Activated CD4-positive, CD25-positive, alpha-beta regulatory T cell treated with anti-CD3 and anti-CD28 coated beads, Interleukin-2, amount 50 U/mL, for 24 hours (primary cell): ENCODE results near the gene MTHFSD.

Experiments used
- ATAC-seq, 2 donors: fragments of 150-1000 bp; cut with Tn5 transposase; one replicate each; pipeline ENCODE4 v1.10.0; 2021; ENCODE audit warnings: mild to moderate bottlenecking in 1 of 2, moderate library complexity in 1 of 2

MTHFSD gene

DNA sequence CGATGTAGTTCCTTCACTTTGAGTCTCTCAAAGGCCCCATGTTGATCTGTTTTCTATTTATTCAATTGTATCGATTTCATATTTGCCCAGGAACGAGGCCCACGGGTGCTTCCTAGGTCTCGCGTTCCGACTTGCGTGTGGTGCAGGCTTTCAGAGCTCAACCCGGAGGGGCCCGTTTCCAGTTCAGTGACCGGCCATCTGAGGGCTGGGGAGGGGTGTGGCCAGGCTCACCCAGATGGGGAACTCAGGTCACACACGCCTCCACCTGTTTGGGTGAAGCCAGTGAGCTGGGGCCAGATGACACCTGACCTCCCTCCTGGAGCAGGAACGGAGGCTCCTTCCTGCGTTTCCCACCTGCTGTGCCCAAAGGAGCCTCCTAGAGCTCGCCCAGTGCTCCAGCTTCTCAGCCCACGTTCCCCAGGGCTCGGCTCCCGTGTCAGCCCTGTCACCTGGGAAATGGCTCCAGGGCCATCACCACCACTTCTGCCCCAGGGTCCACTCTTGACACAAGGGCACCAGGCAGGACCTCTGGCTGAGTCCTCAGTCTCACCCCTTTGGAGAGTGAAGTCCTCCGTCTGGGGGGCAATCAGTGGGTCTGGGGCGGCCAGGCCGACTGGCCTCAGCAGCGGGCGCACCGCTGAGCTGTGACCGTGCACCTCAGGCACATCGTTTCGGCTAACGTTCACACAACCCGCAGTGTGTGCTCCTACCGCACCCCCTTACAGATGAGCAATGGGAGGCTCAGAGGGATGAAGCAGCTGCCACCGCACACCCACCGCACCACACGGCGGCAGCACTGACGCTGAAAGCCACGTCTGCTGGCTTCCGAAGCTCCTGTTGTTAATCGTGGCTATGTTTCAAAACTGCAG lies 26.7 kb downstream of the MTHFSD start:
- no peak for ATAC-seq

GRCh38 chr16:86527366-86527765 lies 27.7 kb downstream of the MTHFSD start:
- no peak for ATAC-seq

GRCh38 chr16:86525696-86526095 lies 29.3 kb downstream of the MTHFSD start:
- ATAC-seq: no peak

DNA sequence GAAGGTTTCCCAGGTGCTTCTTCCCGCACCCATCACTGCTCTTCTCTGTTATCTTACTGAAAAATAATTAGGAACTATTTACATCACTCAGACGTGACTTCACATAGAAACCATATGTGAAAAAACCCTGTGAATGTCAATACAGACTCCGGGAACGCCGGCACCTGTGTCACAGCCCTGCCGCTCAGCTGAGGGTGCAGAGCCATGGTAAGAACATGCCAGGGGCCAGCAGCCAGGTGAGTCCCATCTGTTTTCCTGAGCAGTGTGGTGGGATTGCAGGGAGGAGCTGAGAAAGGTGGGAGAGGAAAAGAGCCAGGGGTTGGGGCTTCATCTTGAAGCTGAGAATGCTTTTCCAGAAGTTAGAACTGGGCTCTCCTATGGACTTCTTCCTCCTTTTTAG lies 31.0 kb downstream of the MTHFSD start:
- no peak for ATAC-seq

DNA sequence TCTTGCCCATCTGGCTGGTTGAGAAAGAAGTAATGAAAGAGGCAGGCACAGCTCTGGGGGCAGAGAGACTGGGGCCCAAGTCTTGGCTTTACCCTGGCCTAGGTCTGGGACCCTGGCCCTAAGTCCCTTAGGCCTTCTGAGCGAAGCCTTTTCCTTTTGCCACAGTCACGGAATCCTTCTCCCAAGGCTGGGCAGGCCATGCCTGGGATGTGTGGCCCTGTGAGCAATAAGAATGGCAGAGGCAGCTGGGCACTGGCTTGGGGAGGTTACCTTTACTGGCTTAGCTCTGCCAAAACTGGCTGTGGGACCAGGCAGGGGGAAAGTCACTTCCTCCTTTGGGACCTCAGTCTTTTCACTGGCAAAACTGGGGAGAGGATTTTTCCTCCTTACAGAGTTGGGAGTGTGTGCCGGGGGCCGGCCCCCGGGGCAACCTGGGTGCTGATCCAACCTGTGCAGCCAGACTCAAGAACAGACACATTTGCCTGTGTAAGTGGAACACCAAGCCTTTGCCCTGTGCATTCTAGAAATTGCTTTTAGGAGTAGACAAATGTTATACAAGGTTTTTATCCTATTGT lies 31.8 kb downstream of the MTHFSD start:
- ATAC-seq: no peak

DNA sequence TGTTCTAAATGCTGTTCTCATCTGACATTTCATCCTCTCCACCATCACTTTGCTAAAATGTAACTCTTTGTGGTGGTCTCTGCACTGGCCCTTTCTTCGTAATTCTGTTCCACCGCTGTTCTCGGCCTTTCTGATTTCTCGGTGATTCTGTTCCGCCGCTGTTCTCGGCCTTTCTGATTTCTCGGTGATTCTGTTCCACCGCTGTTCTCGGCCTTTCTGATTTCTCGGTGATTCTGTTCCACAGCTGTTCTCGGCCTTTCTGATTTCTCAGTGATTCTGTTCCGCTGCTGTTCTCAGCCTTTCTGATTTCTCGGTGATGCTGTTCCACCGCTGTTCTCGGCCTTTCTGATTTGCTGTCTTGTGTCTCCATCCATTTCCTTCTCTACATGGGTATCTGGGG lies 32.4 kb downstream of the MTHFSD start:
- no peak for ATAC-seq

- ATAC-seq: no peak
Observed at GRCh38 chr16:86521236-86522197, 33.5 kb downstream of the MTHFSD start.

DNA sequence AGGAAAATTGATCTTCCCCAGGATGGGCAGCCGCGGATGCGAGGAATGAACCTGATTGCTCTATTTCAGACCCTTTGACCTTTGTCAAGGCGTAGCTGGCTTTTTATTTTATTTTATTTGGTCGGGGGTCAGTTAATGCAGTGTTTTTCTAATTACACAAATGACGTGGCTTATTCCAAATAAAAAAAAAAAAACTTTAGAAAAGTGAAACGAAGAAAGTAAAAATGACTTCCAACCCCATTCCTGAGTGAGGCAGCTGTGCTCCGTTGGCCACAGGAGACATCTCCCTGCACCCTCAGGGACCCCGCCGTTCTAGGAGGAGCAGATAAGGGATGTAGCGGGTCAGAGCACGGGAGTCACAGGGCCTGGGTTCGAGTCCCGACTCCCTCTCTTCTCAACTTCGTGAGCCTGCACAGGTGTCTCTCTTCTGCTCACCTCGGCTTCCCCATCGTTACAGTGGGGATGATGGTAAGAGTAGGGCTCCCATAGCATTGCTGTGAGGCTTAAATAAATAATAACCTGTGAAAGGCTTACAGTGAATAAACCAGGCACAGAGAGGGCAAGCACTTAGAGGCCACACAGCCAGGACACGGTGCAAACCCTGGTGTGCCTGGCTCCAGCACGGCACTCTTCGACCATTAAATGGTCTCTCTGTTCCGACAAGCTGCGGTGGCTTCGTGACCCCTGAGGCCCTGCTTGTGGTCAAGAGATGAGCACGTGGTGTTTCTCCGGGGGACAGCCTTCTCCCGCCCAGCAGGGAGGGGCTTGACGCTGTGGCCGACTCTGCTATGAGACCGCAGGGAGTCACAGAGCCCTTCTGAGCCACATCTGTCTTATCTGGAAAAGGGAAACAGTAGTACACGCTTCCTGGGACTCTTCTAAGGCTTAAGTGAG lies 34.5 kb downstream of the MTHFSD start:
- ATAC-seq: no peak

- ATAC-seq: peak in 1 of 2 donors; percentile 49
Observed at GRCh38 chr16:86519649-86520316, 35.3 kb downstream of the MTHFSD start.

GRCh38 chr16:86519007-86519648 lies 35.9 kb downstream of the MTHFSD start:
- no peak for ATAC-seq

DNA sequence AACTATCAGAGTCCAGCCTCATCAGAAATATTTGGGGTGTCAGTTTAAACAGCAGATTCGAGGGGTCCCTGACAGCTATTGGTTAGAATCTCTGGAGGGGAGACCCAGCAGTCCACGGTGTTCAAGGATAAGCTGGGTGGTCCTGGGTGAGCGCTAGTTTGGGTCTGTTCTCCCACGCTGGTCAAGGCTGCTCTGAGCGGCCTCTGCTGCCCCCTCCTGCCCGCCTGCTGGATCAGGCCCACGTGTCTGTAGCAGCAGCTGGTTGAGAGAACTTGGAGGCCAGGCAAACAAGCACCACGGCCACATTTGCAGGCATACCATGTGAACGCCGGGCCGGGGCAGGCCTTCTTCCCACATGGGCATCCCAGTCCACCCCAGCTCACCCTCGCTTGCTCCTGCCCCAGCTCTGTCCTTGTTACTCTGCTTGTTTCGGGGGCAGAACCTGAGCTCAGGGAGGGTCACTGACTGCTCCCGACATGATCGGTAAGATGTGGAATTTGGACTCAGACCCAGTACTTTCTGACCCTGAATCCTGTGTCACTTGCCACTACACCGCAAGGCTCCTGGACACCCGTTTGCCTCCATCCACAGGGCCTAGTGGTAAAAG lies 37.3 kb downstream of the MTHFSD start:
- no peak for ATAC-seq

DNA sequence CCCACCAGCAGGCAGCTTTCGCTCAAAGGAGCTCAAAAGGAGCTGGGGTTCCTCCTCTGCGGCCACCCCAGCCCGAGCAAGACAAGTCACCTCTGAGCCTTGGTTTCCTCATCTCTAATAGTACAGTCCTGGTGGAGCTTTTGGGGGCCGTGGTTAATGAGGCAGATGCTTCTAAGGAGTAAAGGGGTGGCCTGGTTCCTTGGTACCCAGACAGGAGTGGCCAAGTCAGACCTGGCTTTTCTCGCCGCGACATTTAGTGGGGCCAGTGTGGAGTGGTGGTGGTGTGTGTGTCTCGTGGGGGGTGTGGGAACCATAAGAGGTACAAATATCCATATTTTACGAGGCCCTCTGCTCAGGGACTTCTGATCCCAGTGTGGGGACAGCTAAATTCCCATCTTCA lies 38.0 kb downstream of the MTHFSD start:
- no peak for ATAC-seq

DNA sequence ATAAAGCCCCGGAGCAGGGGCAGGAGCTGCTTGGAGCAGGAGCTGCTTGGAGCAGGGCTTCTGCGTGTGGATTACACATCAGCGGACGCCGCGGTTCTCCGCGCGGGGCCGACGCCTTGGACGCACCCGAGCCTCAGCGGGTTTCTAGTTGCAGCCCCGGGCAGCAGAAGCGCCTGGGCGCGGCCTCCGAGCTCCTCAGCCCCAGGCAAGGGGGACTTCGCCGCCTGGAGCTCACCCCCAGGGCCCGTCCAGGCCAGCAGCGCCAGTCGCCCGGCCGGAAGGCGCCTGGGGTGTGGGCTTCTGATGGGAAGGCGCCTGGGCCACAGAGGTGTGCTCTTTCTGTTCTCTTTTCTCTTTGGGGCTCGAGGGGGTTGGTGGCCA lies 38.4 kb downstream of the MTHFSD start:
- no peak for ATAC-seq

- no peak for ATAC-seq
Observed at GRCh38 chr16:86515777-86516622, 39.0 kb downstream of the MTHFSD start.

- no peak for ATAC-seq
Observed at GRCh38 chr16:86515413-86515776, 39.6 kb downstream of the MTHFSD start.

DNA sequence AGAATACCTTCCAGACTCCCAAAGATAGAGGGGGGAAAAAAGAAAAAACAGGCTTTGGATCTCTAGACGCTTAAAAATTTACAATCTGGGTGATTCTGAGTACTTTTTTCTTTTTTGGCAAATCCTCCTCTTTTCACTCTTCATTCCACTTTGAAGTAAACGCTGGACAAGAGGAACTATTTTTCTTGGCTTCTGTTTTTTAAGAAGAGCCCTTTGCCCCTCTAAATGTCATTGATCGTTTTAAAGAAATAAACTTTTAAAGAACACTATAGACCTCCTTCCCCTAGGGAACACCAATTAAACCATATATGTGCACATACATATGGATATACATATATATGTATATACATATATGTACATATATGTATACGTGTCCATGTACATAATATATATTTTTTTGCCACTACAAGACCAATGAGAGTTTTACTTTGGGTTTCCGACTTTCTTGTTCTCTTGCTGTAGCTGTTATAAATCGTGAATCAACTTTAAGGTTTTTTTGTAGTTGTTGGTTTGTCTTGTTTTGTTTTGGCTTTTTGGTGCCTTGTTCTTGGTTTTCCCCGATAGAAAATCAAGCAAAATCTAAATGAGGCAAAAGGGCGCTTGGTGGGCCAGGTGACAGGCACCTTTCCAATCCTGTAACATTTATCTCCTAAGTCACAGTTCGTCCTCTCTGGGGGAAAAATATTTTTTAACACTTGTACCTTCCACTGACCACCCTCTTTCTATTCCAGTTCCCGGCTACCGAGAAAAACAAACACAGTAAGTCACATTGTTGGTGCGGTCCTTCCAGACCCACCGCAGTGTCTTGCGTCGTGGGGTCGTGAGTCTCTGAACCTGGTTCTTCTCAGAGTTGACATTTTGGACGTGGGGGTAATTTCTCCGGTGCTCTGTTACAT lies 40.3 kb downstream of the MTHFSD start:
- no peak for ATAC-seq

DNA sequence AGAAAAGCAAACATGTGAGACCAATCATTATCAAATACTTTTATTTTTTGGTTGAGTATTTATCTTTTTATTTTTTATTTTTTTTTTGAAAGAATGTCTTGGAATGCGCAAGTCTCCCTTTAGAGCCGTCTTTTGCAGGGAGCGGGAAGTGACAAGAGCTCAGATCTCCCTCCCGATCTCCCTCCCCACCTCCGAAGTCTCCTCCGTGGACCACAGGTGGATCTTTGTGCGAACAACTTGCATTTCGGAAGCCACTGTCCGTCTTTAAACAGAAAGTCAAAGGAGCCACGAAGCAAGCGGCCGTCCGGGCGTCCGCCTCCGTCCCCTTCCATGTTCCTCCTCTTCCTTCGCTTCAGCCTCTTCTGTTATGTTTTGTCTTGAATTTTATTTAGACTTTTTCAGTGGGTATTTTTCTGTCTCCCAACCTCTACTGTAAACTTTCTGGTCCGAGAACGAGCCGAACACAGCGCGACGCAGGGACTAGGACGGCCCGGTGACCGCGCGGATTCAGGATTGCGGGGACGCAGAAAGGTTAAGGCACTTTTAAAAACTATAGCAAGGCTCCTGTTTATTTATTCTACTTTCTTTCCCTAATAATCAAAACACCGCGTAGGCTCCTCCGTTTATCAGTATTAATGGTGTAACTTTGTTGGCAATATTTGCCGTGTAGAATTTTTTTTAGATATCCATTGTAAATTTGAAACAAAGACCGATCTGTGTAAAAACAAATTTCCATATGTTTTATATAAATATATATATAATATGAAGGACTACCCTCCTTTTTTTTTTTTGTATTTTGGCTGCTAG lies 41.4 kb downstream of the MTHFSD start:
- no peak for ATAC-seq
